Psoas muscle (tissue), 8 donors: ENCODE measurements around the gene FGFR2. TPM values are rescaled to one million over a fixed set of nuclear protein-coding genes. Genes with fewer than 3 reads are reported as not detected.

Experiments
- ATAC-seq, 4 donors: fragments of 200-7000 bp; cut with Tn5 transposase; one replicate each; pipeline ENCODE4 v1.9.1; 2020; ENCODE audit warnings: moderate library complexity in 3 of 4, mild to moderate bottlenecking in 2 of 4
- DNase-seq, 2 donors: peaks; one replicate each; pipeline ENCODE4 v3.0.0-alpha.2; 2020
- H3K27ac ChIP-seq: fragments of 200-600 bp; one replicate; pipeline ENCODE4 v1.8.0; 2022
- H3K27me3 ChIP-seq, 3 donors: fragments of 200-600 bp in 1 of 3; one replicate each; pipeline versions ENCODE4 v1.6.1 to v1.8.0; 2013 to 2022; ENCODE audit warnings: low read length in 2 of 3, mild to moderate bottlenecking in 2 of 3, moderate library complexity in 1 of 3; ENCODE audit not compliant: insufficient read depth in 3 of 3
- H3K36me3 ChIP-seq, 2 donors: fragments of 200-600 bp in 1 of 2; one replicate each; pipeline versions ENCODE4 v1.6.1 to v1.8.0; 2013 to 2022; ENCODE audit warnings: low read depth in 1 of 2, mild to moderate bottlenecking in 1 of 2, moderate library complexity in 1 of 2; ENCODE audit not compliant: insufficient read depth in 1 of 2
- H3K4me1 ChIP-seq: fragments of 200-600 bp; one replicate; pipeline ENCODE4 v1.8.0; 2022
- H3K4me3 ChIP-seq: fragments of 200-600 bp; one replicate; pipeline ENCODE4 v1.8.0; 2022; ENCODE audit warnings: mild to moderate bottlenecking
- H3K9me3 ChIP-seq: fragments of 200-600 bp; one replicate; pipeline ENCODE4 v1.8.0; 2022
- WGBS, 3 donors: extraction: QIAGEN DNeasy Blood & Tissue Kit; methylation state at CpG; one replicate each; pipeline versions ENCODE4 v1.1.6 to v1.1.7; 2013; 5-methylcytosine and 5-hydroxymethylcytosine counted together
- intact Hi-C, 2 donors: fragments of 100-400 bp; cut with DNase I; formaldehyde crosslinking; loops; one replicate each; pipeline versions ENCODE4 v1.11.0 to v1.14.2; 2022
- polyA plus RNA-seq, 3 donors: library from polyadenylated mRNA; stranded (reverse); fragments of 200-250 nt; gene quantifications; one replicate each; pipeline ENCODE4 v1.2.3, GENCODE V29; 2013
- total RNA-seq, 4 donors: library from RNA; stranded (reverse); fragmentation: NEBNext Ultra II Directional in 2 of 4; extraction: Animal tissue kit (Norgen Biotek cat#: 25700) in 2 of 4; gene quantifications; one replicate each; pipeline versions ENCODE4 v1.2.1 to v1.2.4, GENCODE V29; 2021 to 2023
- TF ChIP-seq, protein P1 (sequence below): fragments of 200-600 bp; IDR thresholded peaks from one replicate; pipeline ENCODE4 v1.8.0; 2022; ENCODE audit warnings: antibody characterized with exemption
- donor health status: healthy with polysubstance abuse.
- donor health status: DM: no; HTN: no; CAD: no; lungs with moderate emphysema.
- donor health status: Bipolar disorder and iron deficiency.
- donor health status: healthy.
- donor health status: DM: yes; HTN: yes; CAD: no.
- donor health status: DM: no; HTN: no; CAD: no.
- donor health status: DM: no; HTN: no; CAD: no.
- donor health status: DM: yes; HTN: yes; CAD: no.

The FGFR2 gene
- total and polyA plus RNA-seq, 7 donors, result 0.08 to 0.50 (median 0.20) TPM; not detected in 2

DNA sequence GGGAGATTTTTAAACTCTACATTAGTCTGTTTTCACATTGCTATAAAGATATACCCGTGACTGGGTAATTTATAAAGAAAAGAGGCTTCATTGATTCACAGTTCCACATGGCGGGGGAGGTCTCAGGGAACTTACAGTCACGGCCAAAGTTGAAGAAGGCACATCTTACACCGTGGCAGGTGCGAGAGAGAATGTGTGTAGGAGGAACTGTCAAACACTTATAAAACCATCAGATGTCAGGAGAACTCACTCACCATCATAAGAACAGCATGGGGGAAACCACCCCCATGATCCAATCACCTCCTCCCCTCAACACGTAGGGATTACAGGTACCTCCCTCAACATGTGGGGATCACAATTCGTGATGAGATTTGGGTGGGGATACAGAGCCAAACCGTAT lies 129.5 kb downstream of the FGFR2 start:
- intact Hi-C loops, result no loop called here
- Histone ChIP-seq H3K36me3 (no peaks in the 10 kb centered on the region), H3K4me1 (no peaks in the 10 kb centered on the region), H3K27me3 (no peaks in the 10 kb centered on the region), H3K27ac (no peak overlapping the region), H3K9me3 (no peaks in the 10 kb centered on the region), H3K4me3 (no peak overlapping the region)
- WGBS, 3 donors, result 57 to 62% (median 58%) methylated on average over 8 of the region's 8 CpGs
- ATAC-seq (no peak), DNase-seq (no peak)
- TF ChIP-seq, protein P1, sequence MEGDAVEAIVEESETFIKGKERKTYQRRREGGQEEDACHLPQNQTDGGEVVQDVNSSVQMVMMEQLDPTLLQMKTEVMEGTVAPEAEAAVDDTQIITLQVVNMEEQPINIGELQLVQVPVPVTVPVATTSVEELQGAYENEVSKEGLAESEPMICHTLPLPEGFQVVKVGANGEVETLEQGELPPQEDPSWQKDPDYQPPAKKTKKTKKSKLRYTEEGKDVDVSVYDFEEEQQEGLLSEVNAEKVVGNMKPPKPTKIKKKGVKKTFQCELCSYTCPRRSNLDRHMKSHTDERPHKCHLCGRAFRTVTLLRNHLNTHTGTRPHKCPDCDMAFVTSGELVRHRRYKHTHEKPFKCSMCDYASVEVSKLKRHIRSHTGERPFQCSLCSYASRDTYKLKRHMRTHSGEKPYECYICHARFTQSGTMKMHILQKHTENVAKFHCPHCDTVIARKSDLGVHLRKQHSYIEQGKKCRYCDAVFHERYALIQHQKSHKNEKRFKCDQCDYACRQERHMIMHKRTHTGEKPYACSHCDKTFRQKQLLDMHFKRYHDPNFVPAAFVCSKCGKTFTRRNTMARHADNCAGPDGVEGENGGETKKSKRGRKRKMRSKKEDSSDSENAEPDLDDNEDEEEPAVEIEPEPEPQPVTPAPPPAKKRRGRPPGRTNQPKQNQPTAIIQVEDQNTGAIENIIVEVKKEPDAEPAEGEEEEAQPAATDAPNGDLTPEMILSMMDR, result no peak

GRCh38 chr10:121466424-121466823 lies 131.8 kb downstream of the FGFR2 start:
- TF ChIP-seq, protein P1, result no peak

DNA sequence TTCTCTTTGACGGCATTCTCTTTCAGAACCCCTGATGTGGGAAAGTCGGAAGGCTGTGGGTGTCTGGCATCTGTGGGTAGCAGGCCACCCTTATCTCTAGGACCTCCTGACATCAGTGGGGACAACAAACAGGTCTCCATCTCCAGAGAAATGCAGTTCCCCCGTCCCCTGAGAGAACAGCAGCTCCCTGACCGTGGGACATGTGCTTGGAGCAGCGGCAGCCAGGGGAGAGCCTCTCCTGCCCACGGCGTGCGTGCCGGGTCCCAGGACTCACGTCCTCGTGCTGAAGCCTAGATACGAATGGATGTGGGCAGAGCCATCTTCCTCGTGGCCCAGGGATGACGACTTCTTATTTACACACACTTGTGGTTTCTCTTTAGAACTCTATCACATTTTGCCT lies 133.0 kb downstream of the FGFR2 start:
- TF ChIP-seq, protein P1, result no peak
- ATAC-seq (no peak), DNase-seq (no peak)
- Histone ChIP-seq H3K36me3 (no peaks in the 10 kb centered on the region), H3K27ac (no peak overlapping the region), H3K9me3 (no peaks in the 10 kb centered on the region), H3K4me1 (no peaks in the 10 kb centered on the region), H3K27me3 (no peaks in the 10 kb centered on the region), H3K4me3 (no peak overlapping the region)
- 81 to 87% (median 83%) methylated on average over 14 of the region's 14 CpGs for WGBS, 3 donors
- intact Hi-C loops, result no loop called here

More at GRCh38 chr10:121466424-121466823, 131.8 kb downstream of the FGFR2 start:
- Histone ChIP-seq H3K27ac (no peak overlapping the region), H3K4me3 (no peak overlapping the region), H3K4me1 (no peaks in the 10 kb centered on the region), H3K27me3 (no peaks in the 10 kb centered on the region), H3K9me3 (no peaks in the 10 kb centered on the region), H3K36me3 (no peaks in the 10 kb centered on the region)
- 40 to 67% (median 59%) methylated on average over 4 of the region's 4 CpGs for WGBS, 3 donors
- DNase-seq (no peak), ATAC-seq (no peak)
- intact Hi-C loops, result no loop called here

DNA sequence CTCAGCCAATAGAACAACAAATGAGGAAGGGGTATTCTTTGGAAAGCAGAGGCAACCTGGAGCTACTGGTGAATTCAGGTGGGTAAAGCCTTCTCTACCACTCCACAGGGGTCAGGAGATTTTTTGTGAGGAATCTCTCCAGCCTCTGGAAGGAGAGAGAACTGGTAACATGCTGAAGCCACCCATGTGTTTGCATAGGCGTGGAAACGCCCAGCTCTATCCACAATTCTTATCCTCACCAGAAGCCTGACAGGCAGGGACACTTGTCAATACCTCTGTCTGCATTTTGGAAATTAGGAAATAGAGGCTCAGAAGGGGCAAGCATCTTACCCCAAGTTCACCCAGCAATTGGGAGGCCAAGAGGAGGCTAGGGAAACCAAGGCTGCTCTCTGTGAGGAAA lies 133.7 kb downstream of the FGFR2 start:
- no peaks in the 10 kb centered on the region for H3K4me1 ChIP-seq
- H3K4me3 ChIP-seq, result no peak overlapping the region
- DNase-seq, result no peak
- TF ChIP-seq, protein P1, result no peak
- no peak overlapping the region for H3K27ac ChIP-seq
- no peak for ATAC-seq
- no peaks in the 10 kb centered on the region for H3K36me3 ChIP-seq
- intact Hi-C loops, result no loop called here
- no peaks in the 10 kb centered on the region for H3K27me3 ChIP-seq
- no peaks in the 10 kb centered on the region for H3K9me3 ChIP-seq
- 90 to 94% (median 93%) methylated on average over 2 of the region's 2 CpGs for WGBS, 3 donors

DNA sequence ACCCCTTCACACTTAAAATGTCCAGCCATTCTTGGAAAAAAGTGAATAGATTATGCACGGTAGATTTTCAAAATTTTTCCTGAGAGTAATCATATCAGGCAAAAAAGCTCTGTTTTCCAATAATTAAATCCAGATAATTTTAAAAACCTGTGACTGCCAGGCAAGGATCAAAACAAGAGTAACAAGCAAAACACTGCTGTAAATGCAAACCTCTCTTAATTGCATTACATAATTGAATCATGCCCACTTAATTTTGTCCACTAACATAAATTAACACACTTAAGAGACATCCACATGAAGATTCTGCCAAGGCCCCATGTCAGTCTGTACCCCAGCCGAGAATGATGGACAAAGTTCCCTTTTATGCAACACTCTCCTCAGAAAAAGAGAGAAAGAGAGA lies 135.3 kb downstream of the FGFR2 start:
- ATAC-seq (no peak), DNase-seq (no peak)
- WGBS, 3 donors, result 50 to 66% (median 55%) methylated on average over 2 of the region's 2 CpGs
- Histone ChIP-seq H3K9me3 (no peaks in the 10 kb centered on the region), H3K4me3 (no peak overlapping the region), H3K36me3 (no peaks in the 10 kb centered on the region), H3K27me3 (no peaks in the 10 kb centered on the region), H3K27ac (no peak overlapping the region), H3K4me1 (no peaks in the 10 kb centered on the region)
- intact Hi-C loops, result no loop called here
- TF ChIP-seq, protein P1, result no peak
